Peyer's patch (tissue), 4 donors: ENCODE data around the gene CD177.

Experiments used
- POLR2A ChIP-seq, 2 donors: fragments of 450-650 bp; IDR thresholded peaks; one replicate each; pipeline ENCODE4 v1.5.1; 2017; ENCODE audit warnings: antibody characterized with exemption in 2 of 2, mild to moderate bottlenecking in 2 of 2, moderate library complexity in 2 of 2
- TF ChIP-seq, protein P1 (sequence below), 6 experiments: fragments of 450-650 bp in 4 of 6; fragments of 200-600 bp in 2 of 6; sonication (generic) in 1 of 6; IDR thresholded peaks; one replicate each; pipeline ENCODE4 v1.5.1; 2017 to 2019; ENCODE audit warnings: antibody characterized with exemption in 6 of 6, mild to moderate bottlenecking in 3 of 6, moderate library complexity in 1 of 6

DNA sequence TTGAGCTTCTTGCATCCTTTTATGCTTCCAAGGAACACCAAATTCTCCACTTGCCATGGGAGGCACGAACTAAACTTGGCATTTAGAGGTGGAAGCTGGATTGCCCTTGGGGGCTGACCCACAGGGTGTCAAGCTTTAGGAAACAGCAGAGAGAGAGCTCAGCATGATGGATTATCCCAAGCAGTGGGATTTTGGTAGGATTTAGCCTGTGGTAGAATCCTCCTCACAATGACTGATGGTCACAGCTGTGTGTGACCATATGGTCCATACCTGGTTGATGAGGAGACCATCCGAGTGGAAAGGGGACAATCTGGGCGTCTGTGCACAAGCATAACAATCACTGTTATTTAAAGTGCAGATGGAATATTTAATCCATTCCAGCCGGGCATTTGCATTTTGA is 44.0 kb upstream of the CD177 start:
- TF ChIP-seq, protein P1, sequence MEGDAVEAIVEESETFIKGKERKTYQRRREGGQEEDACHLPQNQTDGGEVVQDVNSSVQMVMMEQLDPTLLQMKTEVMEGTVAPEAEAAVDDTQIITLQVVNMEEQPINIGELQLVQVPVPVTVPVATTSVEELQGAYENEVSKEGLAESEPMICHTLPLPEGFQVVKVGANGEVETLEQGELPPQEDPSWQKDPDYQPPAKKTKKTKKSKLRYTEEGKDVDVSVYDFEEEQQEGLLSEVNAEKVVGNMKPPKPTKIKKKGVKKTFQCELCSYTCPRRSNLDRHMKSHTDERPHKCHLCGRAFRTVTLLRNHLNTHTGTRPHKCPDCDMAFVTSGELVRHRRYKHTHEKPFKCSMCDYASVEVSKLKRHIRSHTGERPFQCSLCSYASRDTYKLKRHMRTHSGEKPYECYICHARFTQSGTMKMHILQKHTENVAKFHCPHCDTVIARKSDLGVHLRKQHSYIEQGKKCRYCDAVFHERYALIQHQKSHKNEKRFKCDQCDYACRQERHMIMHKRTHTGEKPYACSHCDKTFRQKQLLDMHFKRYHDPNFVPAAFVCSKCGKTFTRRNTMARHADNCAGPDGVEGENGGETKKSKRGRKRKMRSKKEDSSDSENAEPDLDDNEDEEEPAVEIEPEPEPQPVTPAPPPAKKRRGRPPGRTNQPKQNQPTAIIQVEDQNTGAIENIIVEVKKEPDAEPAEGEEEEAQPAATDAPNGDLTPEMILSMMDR (IDR thresholded peaks at IDR 0.05), result no peak
- no peak for TF ChIP-seq POLR2A (IDR thresholded peaks at IDR 0.05)
